Measurements from ENCODE around the gene GCAT.
"Not testable (repeated sequence)": the region's sequence is repeated elsewhere in the genome, so short reads cannot be mapped to it uniquely, and the experiment has no call there.

GCAT gene

GRCh38 chr22:37782340-37783168, 25.2 kb upstream of the GCAT start:
- in situ Hi-C loops (cut with MboI; ENCODE audit: low sequenced_read_pairs): no loop called here

GRCh38 chr22:37784829-37785495, 22.8 kb upstream of the GCAT start:
- in situ Hi-C loops (cut with MboI; ENCODE audit: low sequenced_read_pairs): no loop called here

GRCh38 chr22:37790234-37790633, 17.5 kb upstream of the GCAT start:
- in situ Hi-C loops (cut with MboI; ENCODE audit: low sequenced_read_pairs): no loop called here

GRCh38 chr22:37792494-37792893, 15.2 kb upstream of the GCAT start:
- in situ Hi-C loops (cut with MboI; ENCODE audit: low sequenced_read_pairs): no loop called here

GRCh38 chr22:37794376-37794775, 13.4 kb upstream of the GCAT start:
- in situ Hi-C loops (cut with MboI; ENCODE audit: low sequenced_read_pairs): no loop called here

- in situ Hi-C loops (cut with MboI; ENCODE audit: low sequenced_read_pairs): no loop called here
Observed at GRCh38 chr22:37796079-37796478, 11.7 kb upstream of the GCAT start.

GRCh38 chr22:37797259-37797658, 10.5 kb upstream of the GCAT start:
- in situ Hi-C loops (cut with MboI; ENCODE audit: low sequenced_read_pairs): not testable (repeated sequence)

GRCh38 chr22:37797874-37798500, 9.7 kb upstream of the GCAT start:
- in situ Hi-C loops (cut with MboI; ENCODE audit: low sequenced_read_pairs): no loop called here

GRCh38 chr22:37799979-37800378, 7.8 kb upstream of the GCAT start:
- in situ Hi-C loops (cut with MboI; ENCODE audit: low sequenced_read_pairs): not testable (repeated sequence)

GRCh38 chr22:37801946-37802309, 5.8 kb upstream of the GCAT start:
- in situ Hi-C loops (cut with MboI; ENCODE audit: low sequenced_read_pairs): no loop called here

GRCh38 chr22:37802310-37803194, 5.2 kb upstream of the GCAT start:
- in situ Hi-C loops (cut with MboI; ENCODE audit: low sequenced_read_pairs): no loop called here

GRCh38 chr22:37803195-37803638, 4.5 kb upstream of the GCAT start:
- in situ Hi-C loops (cut with MboI; ENCODE audit: low sequenced_read_pairs): no loop called here

- in situ Hi-C loops (cut with MboI; ENCODE audit: low sequenced_read_pairs): no loop called here
Observed at GRCh38 chr22:37803639-37804351, 3.9 kb upstream of the GCAT start.

- in situ Hi-C loops (cut with MboI; ENCODE audit: low sequenced_read_pairs): no loop called here
Observed at GRCh38 chr22:37804352-37804880, 3.3 kb upstream of the GCAT start.

GRCh38 chr22:37804881-37805809, 2.6 kb upstream of the GCAT start:
- in situ Hi-C loops (cut with MboI; ENCODE audit: low sequenced_read_pairs): no loop called here

GRCh38 chr22:37805810-37806277, 1.9 kb upstream of the GCAT start:
- in situ Hi-C loops (cut with MboI; ENCODE audit: low sequenced_read_pairs): no loop called here

GRCh38 chr22:37806409-37807333, 1.1 kb upstream of the GCAT start:
- in situ Hi-C loops (cut with MboI; ENCODE audit: low sequenced_read_pairs): no loop called here

- in situ Hi-C loops (cut with MboI; ENCODE audit: low sequenced_read_pairs): no loop called here
Observed at GRCh38 chr22:37808294-37808657, 542 bp downstream of the GCAT start.
